ENCODE results near the gene UST. TPM values are rescaled to one million over a fixed set of nuclear protein-coding genes. Genes with fewer than 3 reads are reported as not detected.

UST gene
- total RNA-seq, 5 donors from 2014 or later (not counting 1 experiment from before 2014, with no cell fraction given): 1.9 to 5.3 (median 3.0) TPM

DNA sequence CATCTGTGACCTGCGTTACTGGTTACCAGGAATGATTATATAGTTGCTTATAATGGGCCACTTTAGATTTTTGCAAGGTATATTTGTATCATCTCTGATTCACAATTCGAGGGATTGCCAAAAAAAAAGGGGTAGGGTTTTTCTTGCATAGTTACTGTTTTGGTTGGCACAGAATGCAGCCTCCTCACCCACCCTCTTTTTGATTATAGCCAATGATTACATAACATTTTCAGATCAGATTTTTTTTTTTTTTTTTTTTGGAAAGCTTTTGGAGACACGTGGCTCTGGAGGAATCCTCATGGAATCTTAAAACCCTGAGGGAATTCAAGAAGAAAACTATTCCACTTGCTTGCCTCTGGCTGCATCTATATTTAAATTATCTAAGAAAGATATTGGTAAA is 53.7 kb downstream of the UST start:
- DNase-seq (no peak), ATAC-seq (replicated peaks in 1 of 4) (no peak)
- WGBS (ENCODE audit: insufficient coverage): no CpG with 5 or more reads among the region's 3 CpGs
- peaks cover 0 to 1% of the 10 kb centered on the region in 2 donors for H3K27me3 Mint-ChIP-seq
- Histone ChIP-seq H3K4me1 (ENCODE audit: control insufficient read depth in 1 of 2, extremely low read depth in 1 of 2, insufficient read depth in 2 of 2, low read length in 2 of 2) (peaks cover 0 to 8% of the 10 kb centered on the region in 2 experiments), H3K36me3 (ENCODE audit: control insufficient read depth in 2 of 2, extremely low read depth in 1 of 2, insufficient read depth in 1 of 2, low read length in 1 of 2) (no peaks in the 10 kb centered on the region), H3K9me3 (no peaks in the 10 kb centered on the region), H3K27ac (ENCODE audit: low read length) (no peak overlapping the region), H3K27me3 (replicated peaks in 1 of 2; ENCODE audit: control insufficient read depth in 2 of 2, extremely low read depth in 1 of 2, insufficient read depth in 2 of 2, low read length in 1 of 2) (no peaks in the 10 kb centered on the region), H3K4me3 (ENCODE audit: control insufficient read depth in 1 of 2, extremely low read depth in 1 of 2, low read length in 1 of 2) (no peak overlapping the region)
- H3K4me1 Mint-ChIP-seq: peaks cover 0 to 20% (median 4%) of the 10 kb centered on the region in 3 donors
- H3K9me3 Mint-ChIP-seq: no peaks in the 10 kb centered on the region
- ChIA-PET CTCF (interaction anchor here in 1 of 2 donors (0.6 to 0.7 kb wide), 2 partner anchors 42 to 144 kb away, joined by 3 to 5 read pairs; no protein-coding TSS in a partner anchor), POLR2A (interaction anchor here in 1 of 2 donors (0.6 to 0.9 kb wide), 2 partner anchors 53 to 92 kb away, joined by 5 read pairs; no protein-coding TSS in a partner anchor)
- no peaks in the 10 kb centered on the region for H3K36me3 Mint-ChIP-seq
- H3K4me3 Mint-ChIP-seq: no peak overlapping the region
- no peak overlapping the region for H3K27ac Mint-ChIP-seq

GRCh38 chr6:148803979-148804378 is 57.1 kb downstream of the UST start:
- H3K27me3 Mint-ChIP-seq: peaks cover 0 to 1% of the 10 kb centered on the region in 2 donors
- DNase-seq (no peak), ATAC-seq (replicated peaks in 1 of 4) (no peak)
- no peaks in the 10 kb centered on the region for H3K9me3 Mint-ChIP-seq
- no peaks in the 10 kb centered on the region for H3K9me3 ChIP-seq
- H3K36me3 ChIP-seq (ENCODE audit: control insufficient read depth in 2 of 2, extremely low read depth in 1 of 2, insufficient read depth in 1 of 2, low read length in 1 of 2): no peaks in the 10 kb centered on the region
- no peak overlapping the region for H3K4me3 ChIP-seq (ENCODE audit: control insufficient read depth in 1 of 2, extremely low read depth in 1 of 2, low read length in 1 of 2)
- CTCF ChIA-PET: no interaction called here
- H3K27me3 ChIP-seq (replicated peaks in 1 of 2; ENCODE audit: control insufficient read depth in 2 of 2, extremely low read depth in 1 of 2, insufficient read depth in 2 of 2, low read length in 1 of 2): no peaks in the 10 kb centered on the region
- no peaks in the 10 kb centered on the region for H3K4me1 ChIP-seq (ENCODE audit: control insufficient read depth in 1 of 2, extremely low read depth in 1 of 2, insufficient read depth in 2 of 2, low read length in 2 of 2)
- no peak overlapping the region for H3K27ac ChIP-seq (ENCODE audit: low read length)
- peaks cover 0 to 9% (median 0%) of the 10 kb centered on the region in 3 donors for H3K4me1 Mint-ChIP-seq
- H3K27ac Mint-ChIP-seq: no peak overlapping the region
- POLR2A ChIA-PET: no interaction called here
- no peaks in the 10 kb centered on the region for H3K36me3 Mint-ChIP-seq
- H3K4me3 Mint-ChIP-seq: no peak overlapping the region
- 53% methylated on average over 3 of the region's 6 CpGs for WGBS (ENCODE audit: insufficient coverage)

- Histone ChIP-seq H3K9me3 (no peaks in the 10 kb centered on the region), H3K36me3 (ENCODE audit: control insufficient read depth in 2 of 2, extremely low read depth in 1 of 2, insufficient read depth in 1 of 2, low read length in 1 of 2) (no peaks in the 10 kb centered on the region), H3K4me3 (ENCODE audit: control insufficient read depth in 1 of 2, extremely low read depth in 1 of 2, low read length in 1 of 2) (no peak overlapping the region), H3K27ac (ENCODE audit: low read length) (no peak overlapping the region), H3K4me1 (ENCODE audit: control insufficient read depth in 1 of 2, extremely low read depth in 1 of 2, insufficient read depth in 2 of 2, low read length in 2 of 2) (no peaks in the 10 kb centered on the region), H3K27me3 (replicated peaks in 1 of 2; ENCODE audit: control insufficient read depth in 2 of 2, extremely low read depth in 1 of 2, insufficient read depth in 2 of 2, low read length in 1 of 2) (no peaks in the 10 kb centered on the region)
- 90% methylated on average over 2 of the region's 4 CpGs for whole genome bisulfite sequencing (ENCODE audit: insufficient coverage)
- Mint-ChIP-seq H3K27ac (no peak overlapping the region), H3K4me1 (peaks cover 0 to 7% (median 2%) of the 10 kb centered on the region in 3 donors), H3K4me3 (no peak overlapping the region), H3K9me3 (no peaks in the 10 kb centered on the region), H3K36me3 (no peaks in the 10 kb centered on the region), H3K27me3 (peaks cover 0 to 1% of the 10 kb centered on the region in 2 donors)
- ATAC-seq (replicated peaks in 1 of 4) (no peak), DNase-seq (no peak)
- CTCF ChIA-PET: interaction anchor here (0.5 to 0.7 kb wide), 2 partner anchors 18 to 228 kb away, joined by 3 read pairs; no protein-coding TSS in a partner anchor
- POLR2A ChIA-PET: no interaction called here
These were observed 58.9 kb downstream of the UST start for GRCh38 chr6:148805777-148806176.

- Mint-ChIP-seq H3K9me3 (no peaks in the 10 kb centered on the region), H3K27ac (no peak overlapping the region), H3K4me1 (peaks cover 0 to 4% (median 2%) of the 10 kb centered on the region in 3 donors), H3K4me3 (no peak overlapping the region), H3K27me3 (peaks cover 0 to 1% of the 10 kb centered on the region in 2 donors), H3K36me3 (no peaks in the 10 kb centered on the region)
- CTCF ChIA-PET: no interaction called here
- Histone ChIP-seq H3K4me1 (ENCODE audit: control insufficient read depth in 1 of 2, extremely low read depth in 1 of 2, insufficient read depth in 2 of 2, low read length in 2 of 2) (no peaks in the 10 kb centered on the region), H3K36me3 (ENCODE audit: control insufficient read depth in 2 of 2, extremely low read depth in 1 of 2, insufficient read depth in 1 of 2, low read length in 1 of 2) (no peaks in the 10 kb centered on the region), H3K27me3 (replicated peaks in 1 of 2; ENCODE audit: control insufficient read depth in 2 of 2, extremely low read depth in 1 of 2, insufficient read depth in 2 of 2, low read length in 1 of 2) (no peaks in the 10 kb centered on the region), H3K4me3 (ENCODE audit: control insufficient read depth in 1 of 2, extremely low read depth in 1 of 2, low read length in 1 of 2) (no peak overlapping the region), H3K27ac (ENCODE audit: low read length) (no peak overlapping the region), H3K9me3 (no peaks in the 10 kb centered on the region)
- ATAC-seq (replicated peaks in 1 of 4): no peak
- no peak for DNase-seq
- 73% methylated on average over 2 of the region's 7 CpGs for WGBS (ENCODE audit: insufficient coverage)
- POLR2A ChIA-PET: no interaction called here
These were observed 61.0 kb downstream of the UST start for GRCh38 chr6:148807784-148808183.

- Mint-ChIP-seq H3K36me3 (no peaks in the 10 kb centered on the region), H3K9me3 (no peaks in the 10 kb centered on the region), H3K27me3 (peaks cover 0 to 1% of the 10 kb centered on the region in 2 donors), H3K27ac (no peak overlapping the region), H3K4me1 (peaks cover 0 to 4% (median 2%) of the 10 kb centered on the region in 3 donors), H3K4me3 (no peak overlapping the region)
- POLR2A ChIA-PET: no interaction called here
- H3K4me1 ChIP-seq (ENCODE audit: control insufficient read depth in 1 of 2, extremely low read depth in 1 of 2, insufficient read depth in 2 of 2, low read length in 2 of 2): no peaks in the 10 kb centered on the region
- CTCF ChIA-PET: interaction anchor here in 1 of 2 donors (0.6 kb wide), 1 partner anchor 101 kb away, joined by 3 read pairs; no protein-coding TSS in a partner anchor
- no peak for ATAC-seq (replicated peaks in 1 of 4)
- WGBS (ENCODE audit: insufficient coverage): 69% methylated on average over 4 of the region's 5 CpGs
- no peak for DNase-seq
- no peak overlapping the region for H3K4me3 ChIP-seq (ENCODE audit: control insufficient read depth in 1 of 2, extremely low read depth in 1 of 2, low read length in 1 of 2)
- no peaks in the 10 kb centered on the region for H3K27me3 ChIP-seq (replicated peaks in 1 of 2; ENCODE audit: control insufficient read depth in 2 of 2, extremely low read depth in 1 of 2, insufficient read depth in 2 of 2, low read length in 1 of 2)
- H3K36me3 ChIP-seq (ENCODE audit: control insufficient read depth in 2 of 2, extremely low read depth in 1 of 2, insufficient read depth in 1 of 2, low read length in 1 of 2): no peaks in the 10 kb centered on the region
- no peaks in the 10 kb centered on the region for H3K9me3 ChIP-seq
- no peak overlapping the region for H3K27ac ChIP-seq (ENCODE audit: low read length)
These were observed 62.0 kb downstream of the UST start for GRCh38 chr6:148808786-148809304.

- Histone ChIP-seq H3K4me3 (ENCODE audit: control insufficient read depth in 1 of 2, extremely low read depth in 1 of 2, low read length in 1 of 2) (no peak overlapping the region), H3K27me3 (replicated peaks in 1 of 2; ENCODE audit: control insufficient read depth in 2 of 2, extremely low read depth in 1 of 2, insufficient read depth in 2 of 2, low read length in 1 of 2) (no peaks in the 10 kb centered on the region), H3K4me1 (ENCODE audit: control insufficient read depth in 1 of 2, extremely low read depth in 1 of 2, insufficient read depth in 2 of 2, low read length in 2 of 2) (no peaks in the 10 kb centered on the region), H3K36me3 (ENCODE audit: control insufficient read depth in 2 of 2, extremely low read depth in 1 of 2, insufficient read depth in 1 of 2, low read length in 1 of 2) (no peaks in the 10 kb centered on the region), H3K27ac (ENCODE audit: low read length) (no peak overlapping the region), H3K9me3 (no peaks in the 10 kb centered on the region)
- peaks cover 0 to 2% (median 0%) of the 10 kb centered on the region in 3 donors for H3K4me1 Mint-ChIP-seq
- no peak overlapping the region for H3K4me3 Mint-ChIP-seq
- peaks cover 0 to 2% of the 10 kb centered on the region in 2 donors for H3K27me3 Mint-ChIP-seq
- POLR2A ChIA-PET: no interaction called here
- H3K36me3 Mint-ChIP-seq: no peaks in the 10 kb centered on the region
- DNase-seq (no peak), ATAC-seq (replicated peaks in 1 of 4) (no peak)
- CTCF ChIA-PET: interaction anchor here in 1 of 2 donors (0.6 to 0.7 kb wide), 2 partner anchors 21 to 31 kb away, joined by 3 to 5 read pairs; no protein-coding TSS in a partner anchor
- peaks cover 0 to 7% (median 0%) of the 10 kb centered on the region in 3 donors for H3K9me3 Mint-ChIP-seq
- no CpG with 5 or more reads among the region's 5 CpGs for WGBS (ENCODE audit: insufficient coverage)
- H3K27ac Mint-ChIP-seq: no peak overlapping the region
These were observed 64.6 kb downstream of the UST start for GRCh38 chr6:148811459-148811858.

All from T-cell (primary cell).